Measurements from ENCODE around the gene ZNF554. TPM values are rescaled to one million over a fixed set of nuclear protein-coding genes. Genes with fewer than 3 reads are reported as not detected.

The ZNF554 gene
- 7.2 TPM for total RNA-seq

GRCh38 chr19:2819540-2820111 is at the start of gene ZNF554:
TSS of gene ZNF554 (plus strand) at chr19:2819868. CDS start at chr19:2820072, 204 bp downstream.
- peak; percentile 98 for ATAC-seq
- intact Hi-C loops (cut with DNase I) = no loop called here
- peak; percentile 99 for DNase-seq (ENCODE audit: low spot score)

- DNase-seq (ENCODE audit: low spot score) (no peak), ATAC-seq (peak; percentile 68)
- intact Hi-C loops (cut with DNase I) = no loop called here
Observed at GRCh38 chr19:2770055-2771013, 49.3 kb upstream of the ZNF554 start.

GRCh38 chr19:2771786-2772674 is 47.6 kb upstream of the ZNF554 start:
- DNase-seq (ENCODE audit: low spot score) (no peak), ATAC-seq (no peak)
- intact Hi-C loops (cut with DNase I) = no loop called here

- DNase-seq (ENCODE audit: low spot score) = no peak
- ATAC-seq = no peak
- intact Hi-C loops (cut with DNase I) = no loop called here
Observed at GRCh38 chr19:2774083-2774679, 45.5 kb upstream of the ZNF554 start.

- no peak for DNase-seq (ENCODE audit: low spot score)
- peak; percentile 12 for ATAC-seq
- intact Hi-C loops (cut with DNase I) = no loop called here
Observed at GRCh38 chr19:2774953-2775555, 44.6 kb upstream of the ZNF554 start.

- ATAC-seq = peak; percentile 62
- intact Hi-C loops (cut with DNase I) = no loop called here
- peak; percentile 82 for DNase-seq (ENCODE audit: low spot score)
Observed at GRCh38 chr19:2775556-2776430, 43.9 kb upstream of the ZNF554 start.

GRCh38 chr19:2777952-2778683 is 41.5 kb upstream of the ZNF554 start:
- intact Hi-C loops (cut with DNase I) = no loop called here
- no peak for ATAC-seq
- DNase-seq (ENCODE audit: low spot score) = no peak

- no peak for ATAC-seq
- intact Hi-C loops (cut with DNase I) = no loop called here
- DNase-seq (ENCODE audit: low spot score) = no peak
Observed at GRCh38 chr19:2779121-2779740, 40.4 kb upstream of the ZNF554 start.

- ATAC-seq (no peak), DNase-seq (ENCODE audit: low spot score) (no peak)
- intact Hi-C loops (cut with DNase I) = no loop called here
Observed at GRCh38 chr19:2780284-2780683, 39.4 kb upstream of the ZNF554 start.

- ATAC-seq = no peak
- intact Hi-C loops (cut with DNase I) = no loop called here
- no peak for DNase-seq (ENCODE audit: low spot score)
Observed at GRCh38 chr19:2782329-2782935, 37.2 kb upstream of the ZNF554 start.

GRCh38 chr19:2782936-2783780 is 36.5 kb upstream of the ZNF554 start, which contains the start of gene SGTA:
TSS of gene SGTA (minus strand) at chr19:2783273. CDS start at chr19:2769068, 14,205 bp downstream.
- DNase-seq (ENCODE audit: low spot score) (peak; percentile 98), ATAC-seq (peak; percentile 95)
- intact Hi-C loops (cut with DNase I) = no loop called here

GRCh38 chr19:2783781-2784145 is 35.9 kb upstream of the ZNF554 start:
- DNase-seq (ENCODE audit: low spot score) (no peak), ATAC-seq (no peak)
- intact Hi-C loops (cut with DNase I) = no loop called here

- peak; percentile 96 for ATAC-seq
Observed at GRCh38 chr19:2785244-2785997, 34.2 kb upstream of the ZNF554 start, which contains the start of gene THOP1. TSS of gene THOP1 (plus strand) at chr19:2785503. CDS start at chr19:2785663, 160 bp downstream.

GRCh38 chr19:2787115-2787514 is 32.6 kb upstream of the ZNF554 start:
- intact Hi-C loops (cut with DNase I) = no loop called here
- ATAC-seq = no peak
- DNase-seq (ENCODE audit: low spot score) = no peak

More at GRCh38 chr19:2785244-2785997, 34.2 kb upstream of the ZNF554 start, which contains the start of gene THOP1:
- DNase-seq (ENCODE audit: low spot score) = peak; percentile 99
- intact Hi-C loops (cut with DNase I) = no loop called here
